ENCODE data around the gene SOX18. TPM values are rescaled to one million over a fixed set of nuclear protein-coding genes. Genes with fewer than 3 reads are reported as not detected.
A peak's percentile ranks its signal among the peaks of the same experiment; 100 is the strongest.

The SOX18 gene
- total RNA-seq, 6 donors from 2014 or later, result 6.3 to 138 (median 37.7) TPM

DNA sequence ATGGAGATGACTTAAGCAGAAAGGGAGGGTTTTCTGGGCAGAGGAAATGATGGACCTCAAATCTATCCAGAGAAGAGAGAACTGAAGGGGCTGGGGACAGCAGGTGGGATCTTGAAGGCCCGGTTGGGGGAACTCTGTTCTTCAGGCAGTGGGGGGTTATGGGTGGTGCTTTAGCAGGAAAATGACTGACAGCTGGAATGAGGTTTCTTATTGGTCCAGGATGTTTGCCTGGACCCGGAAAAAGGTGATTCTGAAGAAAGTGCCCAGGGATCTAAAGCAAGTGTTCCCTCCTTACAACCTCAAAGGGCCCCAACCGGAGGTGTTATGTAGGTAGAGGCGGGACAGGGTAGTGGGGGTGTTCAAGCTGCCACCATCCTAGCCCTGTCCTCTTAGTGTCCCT, 46.0 kb upstream of the SOX18 start:
- Histone ChIP-seq H3K4me3 (no peak overlapping the region), H3K4me1 (no peaks in the 10 kb centered on the region), H3K36me3 (peaks cover 0 to 8% (median 3%) of the 10 kb centered on the region in 4 donors), H3K27ac (no peak overlapping the region), H3K27me3 (no peaks in the 10 kb centered on the region), H3K9me3 (no peaks in the 10 kb centered on the region)
- WGBS, 2 donors, result 70 to 83% methylated on average over 4 of the region's 4 CpGs
- DNase-seq (no peak), ATAC-seq (ENCODE audit: low FRiP score in 2 of 2) (no peak)
- no peak for TF ChIP-seq POLR2AphosphoS5 (IDR thresholded peaks at IDR 0.05)
- TF ChIP-seq EP300 (IDR thresholded peaks at IDR 0.05), result no peak
- TF ChIP-seq, protein P1, sequence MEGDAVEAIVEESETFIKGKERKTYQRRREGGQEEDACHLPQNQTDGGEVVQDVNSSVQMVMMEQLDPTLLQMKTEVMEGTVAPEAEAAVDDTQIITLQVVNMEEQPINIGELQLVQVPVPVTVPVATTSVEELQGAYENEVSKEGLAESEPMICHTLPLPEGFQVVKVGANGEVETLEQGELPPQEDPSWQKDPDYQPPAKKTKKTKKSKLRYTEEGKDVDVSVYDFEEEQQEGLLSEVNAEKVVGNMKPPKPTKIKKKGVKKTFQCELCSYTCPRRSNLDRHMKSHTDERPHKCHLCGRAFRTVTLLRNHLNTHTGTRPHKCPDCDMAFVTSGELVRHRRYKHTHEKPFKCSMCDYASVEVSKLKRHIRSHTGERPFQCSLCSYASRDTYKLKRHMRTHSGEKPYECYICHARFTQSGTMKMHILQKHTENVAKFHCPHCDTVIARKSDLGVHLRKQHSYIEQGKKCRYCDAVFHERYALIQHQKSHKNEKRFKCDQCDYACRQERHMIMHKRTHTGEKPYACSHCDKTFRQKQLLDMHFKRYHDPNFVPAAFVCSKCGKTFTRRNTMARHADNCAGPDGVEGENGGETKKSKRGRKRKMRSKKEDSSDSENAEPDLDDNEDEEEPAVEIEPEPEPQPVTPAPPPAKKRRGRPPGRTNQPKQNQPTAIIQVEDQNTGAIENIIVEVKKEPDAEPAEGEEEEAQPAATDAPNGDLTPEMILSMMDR (IDR thresholded peaks at IDR 0.05), result no peak
- no peak for TF ChIP-seq POLR2A (IDR thresholded peaks at IDR 0.05)

DNA sequence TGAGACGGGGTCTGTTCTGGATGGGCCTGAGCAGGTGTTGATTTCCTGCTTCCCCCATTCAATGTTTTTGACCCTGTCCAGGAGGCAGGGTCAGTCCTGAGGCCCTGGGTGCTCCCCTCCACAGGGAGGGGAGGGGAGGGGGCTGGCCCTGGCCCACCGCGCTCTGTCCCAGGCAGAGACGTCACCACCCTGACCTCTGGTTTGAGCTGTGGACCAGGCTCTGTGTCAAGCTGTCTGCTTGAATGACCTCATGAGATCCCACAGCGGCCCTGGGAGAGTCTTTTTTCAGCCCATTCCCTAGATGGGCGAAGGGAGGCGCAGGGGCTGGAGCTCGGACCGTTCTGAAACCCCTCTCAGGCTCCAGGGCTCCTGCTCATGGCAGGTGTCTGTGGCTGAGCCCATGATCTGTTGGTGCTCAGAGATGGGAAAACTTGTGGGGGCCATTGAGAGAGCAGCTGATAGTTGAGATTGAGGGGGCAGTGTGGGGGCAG, 43.6 kb upstream of the SOX18 start:
- no peaks in the 10 kb centered on the region for H3K4me1 ChIP-seq
- no peak overlapping the region for H3K4me3 ChIP-seq
- H3K9me3 ChIP-seq, result no peaks in the 10 kb centered on the region
- 35 to 93% methylated on average over 3 to 7 of the region's 9 CpGs for WGBS, 2 donors
- H3K27ac ChIP-seq, result no peak overlapping the region
- peak in 1 of 2 donors; percentile 36 for DNase-seq
- no peak for ATAC-seq (ENCODE audit: low FRiP score in 2 of 2)
- H3K36me3 ChIP-seq, result no peaks in the 10 kb centered on the region
- H3K27me3 ChIP-seq, result no peaks in the 10 kb centered on the region
- no peak for TF ChIP-seq POLR2AphosphoS5 (IDR thresholded peaks at IDR 0.05)
- TF ChIP-seq EP300 (IDR thresholded peaks at IDR 0.05), result no peak
- TF ChIP-seq, protein P1 (IDR thresholded peaks at IDR 0.05), result no peak
- TF ChIP-seq POLR2A (IDR thresholded peaks at IDR 0.05), result no peak

DNA sequence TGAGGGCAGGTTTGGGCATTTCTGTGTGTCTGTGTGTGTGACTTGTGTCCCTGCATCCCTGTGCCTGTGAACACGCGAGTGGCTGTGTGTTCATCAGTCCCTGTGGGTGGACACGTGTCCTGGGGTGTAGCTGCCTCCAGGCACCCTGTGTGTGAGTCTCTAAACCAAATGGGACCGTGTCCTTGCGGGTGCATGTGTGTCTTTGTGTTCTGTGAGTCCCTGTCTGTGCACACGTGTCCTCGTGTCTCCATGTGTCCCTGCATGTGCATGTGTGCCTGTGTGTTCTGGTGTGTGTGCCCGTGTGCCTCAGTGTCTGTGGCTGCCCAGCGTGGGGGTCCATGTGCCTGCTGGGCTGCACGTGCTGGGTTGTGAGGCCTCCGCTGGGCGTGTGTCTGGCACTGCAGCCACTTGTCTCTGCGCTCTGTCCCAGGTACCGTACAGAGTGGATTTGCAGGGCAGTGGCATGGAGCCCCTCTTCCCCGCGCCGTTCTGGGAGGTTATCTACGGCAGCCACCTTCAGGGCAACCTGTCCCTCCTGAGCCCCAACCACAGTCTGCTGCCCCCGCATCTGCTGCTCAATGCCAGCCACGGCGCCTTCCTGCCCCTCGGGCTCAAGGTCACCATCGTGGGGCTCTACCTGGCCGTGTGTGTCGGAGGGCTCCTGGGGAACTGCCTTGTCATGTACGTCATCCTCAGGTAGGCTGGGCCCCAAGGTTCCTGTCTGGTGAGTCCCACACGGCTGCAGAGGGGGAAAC, 43.0 kb upstream of the SOX18 start:
- H3K9me3 ChIP-seq, result no peaks in the 10 kb centered on the region
- no peak for TF ChIP-seq POLR2AphosphoS5 (IDR thresholded peaks at IDR 0.05)
- TF ChIP-seq, protein P1 (IDR thresholded peaks at IDR 0.05), result no peak
- TF ChIP-seq POLR2A (IDR thresholded peaks at IDR 0.05), result no peak
- H3K27me3 ChIP-seq, result no peaks in the 10 kb centered on the region
- peak; percentile 27 to 36 for ATAC-seq (ENCODE audit: low FRiP score in 2 of 2)
- WGBS, 2 donors, result 49 to 80% methylated on average over 18 to 27 of the region's 27 CpGs
- H3K4me1 ChIP-seq, result no peaks in the 10 kb centered on the region
- peak in 1 of 2 donors; percentile 61 for DNase-seq
- no peaks in the 10 kb centered on the region for H3K36me3 ChIP-seq
- no peak overlapping the region for H3K27ac ChIP-seq
- no peak overlapping the region for H3K4me3 ChIP-seq

DNA sequence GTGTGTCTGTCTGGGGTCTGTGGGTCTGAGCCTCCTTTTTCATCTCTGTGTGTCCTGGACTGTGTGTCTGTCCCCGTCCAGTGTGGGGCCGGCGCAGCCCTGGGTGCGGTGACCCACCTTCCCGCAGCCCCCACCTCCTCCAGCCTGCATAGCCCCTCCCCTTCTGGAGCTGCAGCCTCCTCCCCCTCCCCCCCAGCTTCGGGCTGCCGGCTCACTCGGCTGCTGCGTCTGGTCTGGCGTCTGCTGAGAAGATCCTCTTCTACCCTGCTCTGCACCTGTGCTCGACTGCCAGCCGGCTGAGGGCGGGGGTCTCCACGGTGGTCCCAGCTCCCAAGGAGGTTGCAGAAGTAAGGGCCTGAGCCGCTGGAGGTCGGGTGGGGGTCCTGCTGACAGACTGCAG, 42.3 kb upstream of the SOX18 start:
- Histone ChIP-seq H3K4me3 (no peak overlapping the region), H3K36me3 (no peaks in the 10 kb centered on the region), H3K9me3 (no peaks in the 10 kb centered on the region), H3K27ac (no peak overlapping the region), H3K4me1 (no peaks in the 10 kb centered on the region), H3K27me3 (no peaks in the 10 kb centered on the region)
- DNase-seq (peak in 1 of 2 donors; percentile 72), ATAC-seq (ENCODE audit: low FRiP score in 2 of 2) (peak in 1 of 2 donors; percentile 19)
- 28 to 42% methylated on average over 6 to 15 of the region's 16 CpGs for WGBS, 2 donors
- TF ChIP-seq, protein P1 (IDR thresholded peaks at IDR 0.05), result no peak
- no peak for TF ChIP-seq POLR2A (IDR thresholded peaks at IDR 0.05)
- TF ChIP-seq EP300 (IDR thresholded peaks at IDR 0.05), result no peak
- TF ChIP-seq POLR2AphosphoS5 (IDR thresholded peaks at IDR 0.05), result no peak

DNA sequence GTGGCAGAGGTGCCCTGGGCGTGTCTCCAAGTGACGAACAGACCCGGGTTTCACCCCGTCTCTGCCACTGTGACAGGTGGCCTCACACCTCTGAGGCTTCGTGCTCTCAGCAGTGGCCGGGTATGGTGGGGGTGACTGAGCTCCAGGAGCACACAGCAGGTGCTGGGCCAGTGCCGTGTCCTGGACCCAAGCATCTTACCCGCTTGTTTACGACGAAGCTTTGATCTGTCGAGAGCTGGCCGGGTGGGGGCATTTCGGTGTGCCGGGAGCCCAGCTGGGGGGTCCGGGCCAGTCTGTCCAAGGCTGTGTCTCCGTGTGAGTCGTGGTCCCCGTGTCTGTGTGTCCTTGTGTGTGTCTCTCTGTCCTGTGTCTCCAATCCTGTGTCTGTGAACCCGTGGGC, 41.9 kb upstream of the SOX18 start:
- Histone ChIP-seq H3K4me1 (no peaks in the 10 kb centered on the region), H3K9me3 (no peaks in the 10 kb centered on the region), H3K27me3 (no peaks in the 10 kb centered on the region), H3K27ac (no peak overlapping the region), H3K4me3 (no peak overlapping the region), H3K36me3 (no peaks in the 10 kb centered on the region)
- TF ChIP-seq EP300 (IDR thresholded peaks at IDR 0.05) (no peak), POLR2A (IDR thresholded peaks at IDR 0.05) (no peak), POLR2AphosphoS5 (IDR thresholded peaks at IDR 0.05) (no peak)
- TF ChIP-seq, protein P1 (IDR thresholded peaks at IDR 0.05), result no peak
- DNase-seq (peak in 1 of 2 donors; percentile 62), ATAC-seq (ENCODE audit: low FRiP score in 2 of 2) (no peak)
- WGBS, 2 donors, result 77% methylated on average over 16 to 19 of the region's 19 CpGs

Data from upper lobe of left lung (tissue), 6 donors.